Right forelimb (tissue), 1 donor: ENCODE data around the gene GNG13.

Experiments used
- DNase-seq: peaks from one replicate; pipeline ENCODE4 v3.0.0-alpha.2; 2018

Gene GNG13

DNA sequence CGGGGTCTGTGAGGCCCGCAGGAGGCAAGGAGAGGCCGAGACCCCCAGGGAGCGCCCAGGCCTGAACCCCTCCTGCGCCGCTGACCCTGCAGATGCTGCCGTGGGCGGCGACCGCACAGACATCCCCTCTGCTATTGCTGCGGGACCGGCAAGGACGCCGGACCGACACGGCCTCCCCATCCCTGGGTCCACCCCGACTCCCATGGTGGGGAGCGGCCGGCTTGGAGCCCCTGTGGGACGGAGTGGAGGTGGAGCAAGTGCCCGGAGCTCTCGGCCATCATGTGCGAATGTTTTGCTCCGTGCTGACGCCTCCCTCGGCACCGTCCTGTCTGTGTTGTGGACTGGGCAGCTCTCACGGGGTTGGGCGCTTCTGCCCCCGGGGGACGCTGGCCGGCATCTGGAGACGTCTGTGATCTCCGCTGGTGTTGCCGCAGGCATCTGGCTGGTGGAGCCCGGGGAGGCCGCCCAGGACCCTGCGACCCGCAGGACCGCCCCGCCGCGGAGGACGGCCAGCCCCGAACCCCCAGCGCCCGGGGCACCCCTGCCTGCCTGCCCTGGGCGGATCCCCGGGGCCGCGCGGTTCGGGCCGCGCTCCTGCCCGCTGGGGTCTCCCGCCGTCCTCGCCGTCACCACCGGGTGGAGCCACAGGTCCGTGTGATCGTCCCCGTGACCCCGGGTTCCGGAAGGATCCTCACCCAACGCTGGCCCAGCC, 12.8 kb upstream of the GNG13 start:
- DNase-seq = peak; percentile 77

DNA sequence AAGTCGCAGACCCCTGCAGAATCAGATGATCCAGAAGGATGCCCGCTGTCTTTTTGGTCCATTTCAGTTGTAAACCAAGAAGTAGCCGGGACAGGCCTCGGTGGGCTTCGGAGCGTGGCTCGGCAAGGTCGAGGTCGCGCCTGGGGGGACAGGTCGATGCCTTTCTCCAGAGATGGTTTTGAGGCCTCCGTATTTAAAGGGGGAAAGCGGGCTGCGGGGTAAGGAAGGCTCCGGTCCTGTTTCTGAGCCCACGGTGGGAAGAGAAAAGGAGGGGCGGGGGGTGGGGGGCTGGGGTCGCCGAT, 7.5 kb upstream of the GNG13 start:
- DNase-seq = no peak

DNA sequence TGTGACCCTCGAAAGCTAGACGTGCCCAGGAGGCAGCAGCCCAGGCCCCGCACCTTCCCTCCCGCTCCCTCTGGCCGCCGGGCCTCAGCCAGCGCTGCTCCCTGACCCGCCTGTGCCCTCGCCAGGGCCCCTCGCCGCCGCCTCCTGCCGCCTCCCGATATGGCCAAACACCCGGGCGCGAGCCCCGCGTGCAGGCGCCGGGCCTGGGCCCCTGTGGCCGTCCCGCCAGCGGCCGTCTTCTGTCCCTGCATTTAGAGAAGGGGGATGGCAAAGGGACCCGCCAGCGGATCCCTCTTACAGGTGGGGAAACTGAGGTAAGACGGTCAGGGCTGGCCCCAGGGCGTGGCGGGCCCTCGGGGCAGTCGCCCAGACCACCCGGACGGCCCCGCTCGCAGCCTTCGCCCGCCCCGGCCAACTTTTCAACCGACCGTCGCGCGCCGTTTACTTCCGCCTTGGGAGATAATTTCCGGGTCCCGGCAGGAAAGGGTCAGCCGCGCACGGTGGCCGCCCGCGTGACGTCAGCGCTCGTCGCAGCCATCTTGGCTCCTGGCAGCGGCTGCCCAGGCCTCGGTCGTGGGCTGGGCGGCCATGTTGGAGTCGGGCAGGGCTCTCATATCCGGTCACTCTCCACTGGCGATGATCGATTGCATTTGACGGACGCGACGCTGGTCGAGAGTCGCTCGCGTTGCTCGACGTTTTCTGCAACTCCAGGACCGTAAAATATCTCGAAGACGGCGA, 7.0 kb upstream of the GNG13 start:
- DNase-seq = peak; percentile 93

DNA sequence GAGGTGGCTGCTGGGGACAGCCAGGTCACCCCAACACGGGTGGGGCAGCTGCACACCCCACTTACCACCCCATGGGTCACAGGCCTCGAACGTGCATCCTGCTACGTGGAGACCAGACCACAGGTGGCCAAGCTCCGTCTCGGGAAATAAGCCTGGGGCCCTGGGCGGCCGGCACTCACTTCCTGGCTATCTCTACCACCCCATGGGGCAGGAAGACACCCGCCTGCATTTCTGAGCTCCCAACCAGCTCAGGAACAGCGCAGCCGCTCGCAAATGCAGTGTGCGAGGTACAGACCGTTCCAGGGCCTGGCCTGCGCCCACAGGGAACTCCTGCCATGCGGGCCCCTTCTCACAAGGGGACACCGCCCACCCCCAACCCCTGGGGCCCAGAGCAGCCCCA, 4.9 kb upstream of the GNG13 start:
- no peak for DNase-seq

DNA sequence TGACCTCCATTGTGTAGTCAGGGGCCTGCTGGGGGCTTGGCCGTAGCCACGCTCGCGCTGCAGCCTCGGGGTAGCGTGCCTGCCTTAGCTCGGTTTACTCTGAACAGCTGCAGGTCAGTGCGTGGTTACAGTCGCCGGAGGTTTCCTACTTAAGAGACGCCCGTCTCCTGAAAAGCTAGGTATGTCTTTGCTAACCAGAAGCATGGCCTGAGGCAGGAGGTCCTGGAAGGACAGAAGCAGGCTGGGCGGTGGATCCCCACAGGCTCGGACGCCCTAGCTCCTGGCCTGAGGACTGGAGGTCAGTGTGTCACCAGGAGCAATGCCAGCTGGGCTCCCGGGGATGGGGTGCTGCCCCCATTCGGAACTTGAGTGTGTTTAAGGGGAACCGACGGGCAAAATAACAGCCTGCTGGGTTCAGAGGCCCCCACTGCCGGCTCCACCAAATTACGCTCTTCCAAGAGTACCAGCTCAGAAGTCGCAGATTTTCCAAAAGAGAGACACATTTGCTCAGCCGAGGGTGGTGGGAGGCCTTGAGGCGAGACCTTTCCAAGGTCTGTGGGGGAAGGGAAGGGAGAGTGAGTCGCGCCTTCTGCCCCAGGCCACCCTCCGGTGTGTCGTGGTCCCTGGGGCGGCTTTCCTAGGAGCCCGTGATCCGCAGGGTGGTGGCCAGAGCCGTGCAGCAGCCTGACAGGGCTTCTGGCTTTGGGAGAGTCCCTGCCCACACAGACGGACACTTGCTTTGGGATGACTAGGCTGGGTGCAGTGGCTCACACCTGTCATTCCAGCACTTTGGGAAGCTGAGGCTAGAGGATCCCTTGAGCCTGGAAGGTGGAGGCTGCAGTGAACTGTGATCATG, 3.9 kb upstream of the GNG13 start:
- no peak for DNase-seq

DNA sequence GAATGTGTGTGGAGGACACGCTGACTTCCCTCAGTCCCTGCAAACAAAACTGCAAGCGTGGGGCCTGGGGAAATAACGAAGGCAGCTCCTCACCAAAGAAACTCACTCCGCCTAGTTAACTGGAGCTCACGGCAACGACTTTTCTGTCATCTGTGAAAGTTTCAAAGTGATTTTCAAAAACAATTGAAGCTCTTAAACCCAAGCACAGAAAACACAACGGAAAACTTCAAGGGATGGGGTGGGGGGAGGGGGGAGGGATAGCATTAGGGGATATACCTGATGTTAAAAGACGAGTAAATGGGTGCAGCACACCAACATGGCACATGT, 3.2 kb upstream of the GNG13 start:
- DNase-seq = no peak

DNA sequence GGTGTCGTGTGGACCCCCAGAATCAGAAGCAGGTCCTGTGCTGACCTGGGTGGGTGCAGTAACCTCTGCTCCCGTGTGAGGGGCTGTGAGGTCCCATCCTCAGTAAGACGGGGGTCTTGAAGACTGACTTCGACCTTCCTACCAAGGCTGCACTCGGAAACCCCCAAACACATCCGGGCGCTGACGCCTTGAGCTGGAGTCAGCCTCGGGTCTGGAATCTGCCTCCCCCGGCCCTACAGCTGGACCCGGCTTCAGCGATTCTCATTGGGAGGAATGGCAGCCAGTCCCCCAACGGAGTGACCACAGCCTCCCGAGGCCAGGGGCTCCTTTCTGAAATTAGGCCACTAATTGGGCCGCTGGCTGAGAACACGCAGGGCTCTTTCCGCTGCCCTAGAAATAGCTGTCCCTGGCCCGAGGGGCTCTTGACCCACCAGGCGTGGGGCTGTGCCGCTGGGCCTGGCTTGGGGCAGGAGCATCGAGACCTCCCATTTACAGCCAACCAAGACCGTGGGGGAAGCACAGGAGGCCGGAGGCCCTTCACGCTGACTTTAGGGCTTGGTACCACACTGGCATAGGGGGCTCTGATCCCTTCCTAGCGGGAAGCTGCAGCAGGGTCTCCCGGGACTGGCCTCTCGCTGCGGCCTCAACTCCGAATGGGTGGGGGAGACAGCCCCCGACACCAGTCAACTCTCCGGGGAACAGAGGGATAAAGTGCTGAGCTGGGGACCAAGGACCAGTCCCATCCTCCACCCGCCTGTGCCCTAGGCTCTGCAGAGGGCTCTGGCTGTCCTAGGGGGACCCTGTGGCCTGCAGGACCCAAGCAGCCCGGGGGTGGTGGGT, 2.6 kb upstream of the GNG13 start:
- no peak for DNase-seq

DNA sequence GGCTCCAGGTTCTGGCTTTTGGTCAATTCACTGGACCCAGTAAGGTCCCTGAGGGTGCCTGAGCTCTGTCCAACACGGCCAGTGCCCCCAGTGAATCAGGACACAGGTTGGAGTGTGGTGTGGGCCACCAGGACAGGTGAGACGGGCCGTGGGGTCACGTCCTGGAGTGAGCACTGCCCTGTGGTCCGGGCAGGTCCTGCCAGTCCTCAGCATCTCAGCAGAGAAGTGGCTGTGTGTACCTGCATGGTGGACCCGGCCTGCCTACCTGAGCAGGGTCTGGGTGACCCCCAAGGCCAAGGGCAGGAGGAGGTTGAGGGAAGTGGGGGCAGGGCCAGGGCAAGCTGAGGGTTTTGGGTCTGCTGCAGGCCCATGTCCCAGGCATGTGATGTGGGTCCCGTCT, 1.9 kb upstream of the GNG13 start:
- DNase-seq = no peak

DNA sequence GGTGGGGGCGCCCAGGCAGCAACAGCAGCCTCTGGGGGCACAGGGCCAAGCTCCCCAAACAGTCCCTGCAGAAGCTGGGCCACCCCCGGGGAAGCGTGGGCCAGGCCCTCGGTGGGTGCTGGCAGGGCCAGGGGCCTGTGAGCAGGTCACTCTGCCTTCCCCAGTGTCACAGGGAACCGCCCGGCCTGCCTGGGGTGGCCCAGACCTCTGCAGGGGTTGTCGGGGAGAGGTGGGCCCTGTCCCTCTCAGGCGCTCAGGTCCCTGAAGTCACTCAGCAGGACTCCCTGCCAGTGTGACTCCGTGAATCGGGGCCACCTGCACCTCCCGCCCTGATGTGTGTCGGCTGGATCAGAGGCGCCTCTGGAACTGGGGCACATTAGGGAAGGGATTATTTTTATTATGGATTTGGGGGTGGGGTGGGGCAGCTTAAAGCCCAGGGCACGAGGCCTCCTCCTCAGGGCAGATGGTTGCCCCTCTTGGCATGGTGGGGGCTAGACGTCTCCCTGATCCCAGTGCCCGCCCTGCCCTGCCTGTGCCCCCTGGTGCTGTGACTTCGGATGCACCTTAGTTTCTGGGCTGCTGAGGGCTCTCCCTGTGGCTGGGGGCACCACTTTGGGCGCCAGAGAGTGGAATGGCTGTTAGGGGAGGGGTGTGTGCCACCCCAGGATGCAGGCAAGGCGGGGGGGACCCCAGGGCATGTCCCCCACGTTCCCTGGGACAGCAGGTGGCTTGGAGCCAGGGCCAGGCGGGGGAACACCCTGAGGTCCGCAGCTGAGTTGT, 1.2 kb upstream of the GNG13 start:
- DNase-seq = no peak

DNA sequence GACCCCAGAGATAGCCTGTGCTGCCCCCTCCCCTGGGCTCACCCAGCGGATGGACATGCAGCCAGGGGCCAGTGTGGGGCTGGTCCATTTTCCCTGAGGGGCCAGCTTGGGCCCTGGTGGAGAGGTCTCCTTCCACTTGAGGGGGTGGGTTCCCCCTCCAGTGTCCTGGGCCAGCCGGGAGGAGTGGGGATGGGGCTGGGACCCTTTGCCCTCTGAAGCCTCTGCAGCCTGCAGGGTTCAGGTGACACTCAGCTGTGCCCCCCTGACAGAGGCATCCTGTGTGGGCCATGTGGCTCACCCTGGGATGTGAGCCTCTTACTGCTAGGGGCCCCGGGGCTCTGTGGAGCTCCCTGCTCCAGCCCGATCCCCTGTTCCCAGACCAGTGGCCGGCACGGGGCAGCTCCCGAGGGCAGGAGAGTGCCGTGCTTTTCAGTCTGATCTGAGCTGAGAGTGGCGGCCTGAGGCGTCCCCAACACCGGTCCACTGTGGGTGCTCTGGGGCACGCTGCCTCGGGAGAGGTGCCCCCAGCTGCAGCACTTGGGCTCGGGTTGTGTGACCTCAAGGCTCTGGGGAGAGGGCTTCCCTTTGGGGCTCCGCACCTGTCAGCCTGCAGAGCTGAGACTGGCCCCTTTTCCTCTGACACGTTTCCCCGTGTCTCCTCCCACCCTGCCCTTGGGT, 439 bp upstream of the GNG13 start:
- DNase-seq = no peak

DNA sequence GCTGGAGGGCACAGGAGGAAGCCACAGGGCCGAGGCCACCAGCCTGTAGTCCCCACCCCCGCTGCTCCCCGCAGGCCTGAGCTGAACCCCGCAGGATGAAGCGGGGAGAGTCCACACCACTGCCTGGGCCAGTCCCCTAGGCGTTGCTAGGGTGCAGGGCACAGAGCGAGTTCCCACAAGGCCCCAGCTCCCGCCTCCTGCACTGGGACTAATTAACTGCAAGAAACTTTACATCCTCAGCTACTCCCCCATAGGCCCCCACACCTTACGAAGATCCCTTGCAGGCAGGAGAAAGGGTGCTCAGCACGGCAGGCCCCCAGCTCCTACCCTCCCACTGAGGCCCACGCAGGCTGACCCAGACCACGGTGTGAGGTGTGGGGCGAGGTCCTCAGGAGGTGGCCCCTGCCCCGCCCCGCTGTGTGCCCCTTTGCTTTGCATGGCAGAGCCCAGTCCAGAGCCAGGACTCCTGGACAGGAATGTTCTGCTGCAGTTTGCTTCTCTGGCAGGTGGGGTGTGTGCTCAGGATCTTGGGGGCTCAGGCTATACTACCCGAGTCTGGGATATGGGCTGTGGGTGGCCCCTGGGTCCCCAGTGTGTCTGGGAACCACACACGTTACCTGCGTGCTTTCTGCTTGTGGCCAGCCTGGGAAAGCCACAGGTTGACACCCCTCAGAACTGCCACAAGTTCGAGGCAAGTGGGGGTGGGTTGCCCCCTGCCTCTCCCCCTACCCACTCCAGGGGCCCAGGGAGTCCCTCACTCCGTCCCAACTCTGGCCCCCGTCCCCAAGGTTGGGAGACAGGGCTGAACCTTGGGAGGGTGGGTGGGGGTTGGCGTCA, 1.2 kb downstream of the GNG13 start:
- DNase-seq = no peak

DNA sequence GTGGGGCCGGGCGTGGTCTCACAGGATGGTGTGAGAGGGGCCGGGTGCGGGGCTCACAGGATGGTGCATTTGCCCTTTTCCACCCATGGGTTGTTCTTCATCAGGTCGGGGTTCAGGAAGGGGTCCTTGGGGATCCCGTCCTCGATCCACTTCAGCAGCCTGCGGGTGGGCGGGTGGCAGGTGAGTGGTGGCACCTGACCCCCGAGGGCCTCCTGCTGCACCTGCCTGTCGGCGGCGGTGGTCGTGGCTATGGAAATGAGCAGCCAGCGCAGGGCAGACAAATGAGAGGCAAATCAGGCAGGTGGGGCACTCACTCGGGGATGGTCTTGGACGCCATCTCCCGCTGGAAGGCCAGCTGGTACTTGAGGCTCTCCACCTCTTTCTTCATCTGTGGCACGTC, 1.9 kb downstream of the GNG13 start:
- DNase-seq = no peak

DNA sequence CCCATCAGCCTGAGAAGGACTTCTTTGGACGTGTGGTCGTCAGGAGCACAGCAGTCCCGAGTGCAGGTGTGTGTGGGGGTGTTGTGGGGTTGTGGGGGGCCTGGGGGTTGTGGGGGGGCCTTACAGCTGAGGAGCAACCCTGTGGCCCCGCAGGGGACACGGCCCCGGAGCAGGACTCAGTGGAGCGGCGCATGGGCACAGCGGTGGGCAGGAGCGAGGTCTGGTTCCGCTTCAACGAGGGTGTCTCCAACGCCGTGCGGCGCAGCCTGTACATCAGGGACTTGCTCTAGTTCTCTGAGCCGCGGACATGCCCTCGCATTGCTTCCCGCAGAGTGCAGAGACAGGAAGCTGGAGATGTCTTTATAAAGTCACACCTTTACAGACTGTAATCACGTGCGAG, 2.8 kb downstream of the GNG13 start:
- no peak for DNase-seq

DNA sequence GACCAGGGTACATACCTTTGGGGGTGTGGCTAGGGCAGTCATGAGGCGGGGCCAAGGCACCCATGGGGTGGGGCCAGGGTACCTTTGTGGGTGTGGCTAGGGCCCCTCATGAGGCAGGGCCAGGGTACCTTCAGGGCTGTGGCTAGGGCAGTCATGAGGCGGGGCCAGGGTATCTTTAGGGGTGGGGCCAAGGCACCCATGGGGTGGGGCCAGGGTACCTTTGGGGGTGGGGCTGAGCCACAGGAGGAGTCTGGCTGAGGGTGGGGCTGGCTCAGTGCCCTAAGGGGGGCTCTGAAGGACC, 3.5 kb downstream of the GNG13 start:
- no peak for DNase-seq

DNA sequence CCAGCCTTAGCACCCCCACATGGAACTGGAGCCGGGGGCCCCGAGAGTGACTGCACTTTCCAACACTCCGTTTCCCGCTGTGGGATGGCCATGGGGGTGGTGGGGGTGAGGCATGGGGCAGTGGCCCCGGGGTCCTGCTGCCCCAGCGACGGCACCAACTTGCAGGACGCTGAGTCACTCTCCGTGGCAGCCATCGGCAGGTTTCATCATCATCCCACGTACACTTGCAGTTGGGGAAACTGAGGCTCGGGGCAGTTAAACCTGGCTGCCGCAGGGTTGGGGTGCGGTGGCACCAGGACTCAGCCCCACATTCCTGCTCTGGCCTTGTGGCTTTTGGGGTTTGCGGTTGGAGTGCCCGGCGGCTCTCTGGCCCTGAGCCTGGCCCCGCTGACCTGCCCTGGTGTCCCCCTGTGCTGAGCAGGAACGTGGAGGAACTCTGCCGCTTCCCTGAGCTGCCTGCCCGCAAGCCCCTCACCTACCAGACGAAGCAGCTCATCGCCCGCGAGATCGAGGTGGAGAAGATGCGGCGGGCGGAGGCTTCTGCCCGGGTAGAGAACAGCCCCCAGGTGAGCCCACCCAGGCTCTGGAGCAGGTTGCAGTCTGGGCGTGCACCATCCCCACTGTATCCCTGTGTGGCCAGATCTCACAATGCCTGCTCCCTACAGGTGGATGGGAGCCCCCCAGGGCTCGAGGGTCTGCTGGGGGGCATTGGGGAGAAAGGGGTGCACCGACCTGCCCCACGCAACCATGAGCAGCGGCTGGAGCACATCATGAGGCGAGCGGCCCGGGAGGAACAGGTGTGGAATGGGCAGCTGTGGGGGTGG, 4.0 kb downstream of the GNG13 start:
- no peak for DNase-seq

DNA sequence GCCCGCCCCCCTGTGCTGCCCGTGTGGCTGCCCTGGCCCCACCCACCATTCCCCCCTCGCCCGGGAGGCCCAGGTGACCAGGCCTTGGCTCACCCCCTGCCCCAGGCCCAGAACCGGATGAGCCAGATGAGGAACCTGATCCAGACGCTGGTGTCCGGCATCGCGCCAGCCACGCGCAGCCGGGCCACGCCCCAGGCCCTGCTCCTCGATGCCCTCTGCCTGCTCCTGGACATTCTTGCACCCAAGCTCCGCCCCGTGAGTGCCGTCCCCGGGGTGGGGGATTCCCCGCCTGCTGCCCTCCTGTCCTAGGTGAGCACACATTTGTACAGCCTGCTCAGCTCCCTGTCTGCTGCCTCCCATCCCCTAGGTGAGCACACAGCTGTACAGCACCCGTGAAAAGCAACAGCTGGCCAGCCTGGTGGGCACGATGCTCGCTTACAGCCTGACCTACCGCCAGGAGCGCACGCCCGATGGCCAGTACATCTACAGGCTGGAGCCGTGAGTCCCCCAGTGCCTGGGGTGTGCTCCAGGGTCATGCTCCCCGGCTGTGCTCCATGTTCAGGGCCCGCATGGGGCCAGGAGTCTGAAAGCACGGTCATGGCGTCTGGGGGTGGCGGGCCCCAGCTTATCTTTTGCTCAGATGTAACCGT, 4.8 kb downstream of the GNG13 start:
- DNase-seq = no peak

DNA sequence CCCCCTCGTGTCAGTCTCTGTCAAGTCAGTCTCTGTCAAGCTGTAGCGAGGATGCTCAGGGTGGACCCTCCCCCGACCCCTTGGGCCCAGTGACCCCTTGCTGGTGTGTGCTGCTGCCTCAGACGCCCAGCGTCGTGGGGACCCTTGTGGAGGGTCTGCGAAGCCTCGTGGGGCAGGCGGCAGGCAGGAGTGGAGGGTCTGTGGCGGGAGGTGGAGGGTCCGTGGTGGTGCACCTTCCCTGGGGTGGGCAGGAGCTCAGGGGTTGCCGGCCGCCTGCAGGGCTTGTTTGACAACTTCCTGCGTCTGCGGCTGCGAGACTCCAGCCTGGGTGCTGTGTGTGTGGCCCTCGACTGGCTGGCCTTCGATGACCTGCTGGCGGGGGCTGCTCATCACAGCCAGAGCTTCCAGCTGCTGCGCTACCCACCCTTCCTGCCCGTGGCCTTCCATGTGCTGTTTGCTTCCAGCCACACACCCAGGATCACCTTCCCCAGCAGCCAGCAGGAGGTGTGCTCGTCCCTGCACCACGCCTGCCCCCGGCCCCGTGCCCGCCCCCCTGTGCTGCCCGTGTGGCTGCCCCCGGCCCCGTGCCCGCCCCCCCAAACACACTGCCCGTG, 5.6 kb downstream of the GNG13 start:
- DNase-seq = no peak

DNA sequence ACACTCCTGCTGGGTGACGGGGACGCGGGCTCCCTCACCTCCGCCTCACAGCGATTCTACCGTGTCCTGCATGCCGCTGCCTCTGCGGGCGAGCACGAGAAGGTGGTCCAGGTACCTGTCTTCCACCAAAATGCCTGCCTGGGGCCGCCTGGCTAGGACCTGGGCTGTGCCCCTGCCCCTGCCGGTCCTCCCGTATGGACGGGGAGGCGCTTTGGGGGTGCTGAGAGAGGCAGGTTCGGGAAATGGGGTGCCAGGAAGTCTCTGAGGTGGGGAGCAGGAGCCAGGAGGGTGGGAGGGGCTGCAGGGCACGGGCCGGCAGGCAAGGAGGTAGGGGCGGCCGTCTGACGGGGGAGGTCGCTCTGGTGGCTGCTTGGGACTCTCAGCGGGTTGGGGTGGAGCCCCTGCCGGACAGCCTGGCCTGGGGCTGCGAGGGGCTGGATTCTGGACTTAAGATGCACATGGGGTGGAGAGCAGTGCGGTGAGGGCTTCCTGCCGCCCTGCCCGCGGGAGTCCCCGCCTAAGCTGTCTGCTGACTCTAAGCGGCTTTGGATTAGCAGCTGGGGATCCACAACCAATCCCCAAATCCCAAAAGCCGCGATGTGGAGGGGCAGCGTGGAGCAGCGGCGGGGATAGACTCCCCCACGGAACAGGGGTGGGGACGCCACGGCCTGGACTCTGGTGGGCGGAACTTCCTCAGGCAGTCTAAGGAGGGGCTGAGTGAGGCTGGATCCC, 6.3 kb downstream of the GNG13 start:
- no peak for DNase-seq
